NCI-H748 (cell line): ENCODE results near the gene OSM.

ENCODE experiments used
- DNase-seq: peaks from one replicate; lab custom pipeline; 2025; ENCODE audit not compliant: unreplicated experiment; lab: John Stamatoyannopoulos, UW

The OSM gene

GRCh38 chr22:30297991-30298701 is 31.5 kb upstream of the OSM start:
- DNase-seq: peak; percentile 6

GRCh38 chr22:30297276-30297990 is 30.8 kb upstream of the OSM start:
- no peak for DNase-seq

GRCh38 chr22:30296833-30297232 is 30.2 kb upstream of the OSM start:
- DNase-seq: no peak

GRCh38 chr22:30296324-30296723 is 29.7 kb upstream of the OSM start:
- no peak for DNase-seq

- no peak for DNase-seq
Observed at GRCh38 chr22:30295576-30295975, 28.9 kb upstream of the OSM start.

- DNase-seq: no peak
Observed at GRCh38 chr22:30294830-30295229, 28.2 kb upstream of the OSM start.

- no peak for DNase-seq
Observed at GRCh38 chr22:30294066-30294465, 27.4 kb upstream of the OSM start.

GRCh38 chr22:30293026-30293425 is 26.4 kb upstream of the OSM start:
- DNase-seq: no peak

- no peak for DNase-seq
Observed at GRCh38 chr22:30292069-30292970, 25.7 kb upstream of the OSM start.

- peak; percentile 29 for DNase-seq
Observed at GRCh38 chr22:30291058-30291892, 24.6 kb upstream of the OSM start.

- DNase-seq: peak; percentile 22
Observed at GRCh38 chr22:30290342-30291057, 23.8 kb upstream of the OSM start.

GRCh38 chr22:30289980-30290313 is 23.3 kb upstream of the OSM start:
- no peak for DNase-seq

- peak; percentile 95 for DNase-seq
Observed at GRCh38 chr22:30289141-30289979, 22.7 kb upstream of the OSM start, which contains the start of gene CASTOR1. CASTOR1 (minus strand) TSS chr22:30289505; CDS start chr22:30289497, 8 bp downstream.

- DNase-seq: no peak
Observed at GRCh38 chr22:30288419-30289140, 21.9 kb upstream of the OSM start.

GRCh38 chr22:30287648-30288418 is 21.2 kb upstream of the OSM start:
- peak; percentile 64 for DNase-seq

GRCh38 chr22:30286813-30287647 is 20.4 kb upstream of the OSM start:
- DNase-seq: peak; percentile 52

- DNase-seq: no peak
Observed at GRCh38 chr22:30286331-30286730, 19.7 kb upstream of the OSM start.
